NB4 (cell line): ENCODE results near the gene CPNE5.

Experiments used
- DNase-seq: peaks from one replicate; pipeline ENCODE4 v3.0.0; 2010; ENCODE audit warnings: low read depth
- H3K4me3 ChIP-seq: one replicate; pipeline ENCODE4 v1.5.1; 2011; ENCODE audit warnings: mild to moderate bottlenecking, low read depth, low read length, moderate library complexity
- MAX ChIP-seq: IDR thresholded peaks from 2 replicates; pipeline ENCODE4 v1.6.1; 2011; ENCODE audit warnings: low read depth, low read length
- MYC ChIP-seq: IDR thresholded peaks from 2 replicates; pipeline ENCODE4 v1.6.1; 2011; ENCODE audit warnings: low read depth, low read length
- POLR2A ChIP-seq: IDR thresholded peaks from 2 replicates; pipeline ENCODE4 v1.6.1; 2011; ENCODE audit warnings: mild to moderate bottlenecking; ENCODE audit not compliant: insufficient read length; ENCODE audit errors: extremely low read depth
- TF ChIP-seq, protein P1 (sequence below): IDR thresholded peaks from one replicate; pipeline ENCODE4 v1.5.1; 2012; ENCODE audit warnings: low read depth, low read length

CPNE5 gene

GRCh38 chr6:36847152-36847551, 7.9 kb upstream of the CPNE5 start:
- no peak for TF ChIP-seq MAX
- no peak for TF ChIP-seq POLR2A
- TF ChIP-seq, protein P1, sequence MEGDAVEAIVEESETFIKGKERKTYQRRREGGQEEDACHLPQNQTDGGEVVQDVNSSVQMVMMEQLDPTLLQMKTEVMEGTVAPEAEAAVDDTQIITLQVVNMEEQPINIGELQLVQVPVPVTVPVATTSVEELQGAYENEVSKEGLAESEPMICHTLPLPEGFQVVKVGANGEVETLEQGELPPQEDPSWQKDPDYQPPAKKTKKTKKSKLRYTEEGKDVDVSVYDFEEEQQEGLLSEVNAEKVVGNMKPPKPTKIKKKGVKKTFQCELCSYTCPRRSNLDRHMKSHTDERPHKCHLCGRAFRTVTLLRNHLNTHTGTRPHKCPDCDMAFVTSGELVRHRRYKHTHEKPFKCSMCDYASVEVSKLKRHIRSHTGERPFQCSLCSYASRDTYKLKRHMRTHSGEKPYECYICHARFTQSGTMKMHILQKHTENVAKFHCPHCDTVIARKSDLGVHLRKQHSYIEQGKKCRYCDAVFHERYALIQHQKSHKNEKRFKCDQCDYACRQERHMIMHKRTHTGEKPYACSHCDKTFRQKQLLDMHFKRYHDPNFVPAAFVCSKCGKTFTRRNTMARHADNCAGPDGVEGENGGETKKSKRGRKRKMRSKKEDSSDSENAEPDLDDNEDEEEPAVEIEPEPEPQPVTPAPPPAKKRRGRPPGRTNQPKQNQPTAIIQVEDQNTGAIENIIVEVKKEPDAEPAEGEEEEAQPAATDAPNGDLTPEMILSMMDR = no peak
- no peak for TF ChIP-seq MYC
- H3K4me3 ChIP-seq = no peak overlapping the region
- DNase-seq = no peak

GRCh38 chr6:36845233-36845632, 6.0 kb upstream of the CPNE5 start:
- no peak overlapping the region for H3K4me3 ChIP-seq
- no peak for DNase-seq
- TF ChIP-seq, protein P1 = no peak
- TF ChIP-seq MAX (no peak), MYC (no peak)

GRCh38 chr6:36844232-36845170, 5.3 kb upstream of the CPNE5 start:
- TF ChIP-seq MAX = no peak
- TF ChIP-seq POLR2A = no peak
- TF ChIP-seq MYC = no peak
- TF ChIP-seq, protein P1 = no peak

GRCh38 chr6:36843170-36843569, 3.9 kb upstream of the CPNE5 start:
- TF ChIP-seq MAX = no peak
- no peak for TF ChIP-seq MYC
- TF ChIP-seq POLR2A = no peak
- TF ChIP-seq, protein P1 = no peak
- DNase-seq = no peak
- H3K4me3 ChIP-seq = no peak overlapping the region

More at GRCh38 chr6:36844232-36845170, 5.3 kb upstream of the CPNE5 start:
- H3K4me3 ChIP-seq = no peak overlapping the region
- DNase-seq = no peak

DNA sequence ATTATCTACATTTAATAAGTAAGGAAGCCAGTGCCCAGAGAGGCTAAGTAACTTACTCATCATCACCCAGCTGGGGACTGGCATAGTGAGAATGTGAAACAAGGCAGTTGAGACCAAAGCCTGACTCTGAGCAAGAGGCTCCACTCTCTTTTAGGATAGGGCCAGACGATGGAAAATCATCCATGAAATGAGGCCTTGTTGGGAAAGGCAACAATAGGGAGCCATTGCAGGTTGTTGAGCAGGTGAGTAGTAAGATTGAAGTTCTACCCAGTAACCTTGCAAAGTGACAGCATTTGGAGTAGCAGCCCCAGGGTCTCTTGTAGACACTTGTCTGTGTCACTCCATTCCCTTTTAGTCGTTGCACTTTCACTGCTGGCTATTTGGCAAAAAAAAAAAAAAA, 2.5 kb upstream of the CPNE5 start:
- no peak for DNase-seq
- no peak overlapping the region for H3K4me3 ChIP-seq
- TF ChIP-seq, protein P1 = no peak
- TF ChIP-seq MAX (no peak), POLR2A (no peak), MYC (no peak)
